NCI-H446 (cell line): Measurements from ENCODE around the gene CCL22.
"Not testable (repeated sequence)": the region's sequence is repeated elsewhere in the genome, so short reads cannot be mapped to it uniquely, and the experiment has no call there.

Experiments used
- DNase-seq, 2 experiments: peaks; one replicate each; lab custom pipeline; 2025; lab: John Stamatoyannopoulos, UW

Gene CCL22

GRCh38 chr16:57347858-57348257 lies 10.7 kb upstream of the CCL22 start:
- DNase-seq = no peak

- no peak for DNase-seq
Observed at GRCh38 chr16:57348327-57348726, 10.3 kb upstream of the CCL22 start.

DNA sequence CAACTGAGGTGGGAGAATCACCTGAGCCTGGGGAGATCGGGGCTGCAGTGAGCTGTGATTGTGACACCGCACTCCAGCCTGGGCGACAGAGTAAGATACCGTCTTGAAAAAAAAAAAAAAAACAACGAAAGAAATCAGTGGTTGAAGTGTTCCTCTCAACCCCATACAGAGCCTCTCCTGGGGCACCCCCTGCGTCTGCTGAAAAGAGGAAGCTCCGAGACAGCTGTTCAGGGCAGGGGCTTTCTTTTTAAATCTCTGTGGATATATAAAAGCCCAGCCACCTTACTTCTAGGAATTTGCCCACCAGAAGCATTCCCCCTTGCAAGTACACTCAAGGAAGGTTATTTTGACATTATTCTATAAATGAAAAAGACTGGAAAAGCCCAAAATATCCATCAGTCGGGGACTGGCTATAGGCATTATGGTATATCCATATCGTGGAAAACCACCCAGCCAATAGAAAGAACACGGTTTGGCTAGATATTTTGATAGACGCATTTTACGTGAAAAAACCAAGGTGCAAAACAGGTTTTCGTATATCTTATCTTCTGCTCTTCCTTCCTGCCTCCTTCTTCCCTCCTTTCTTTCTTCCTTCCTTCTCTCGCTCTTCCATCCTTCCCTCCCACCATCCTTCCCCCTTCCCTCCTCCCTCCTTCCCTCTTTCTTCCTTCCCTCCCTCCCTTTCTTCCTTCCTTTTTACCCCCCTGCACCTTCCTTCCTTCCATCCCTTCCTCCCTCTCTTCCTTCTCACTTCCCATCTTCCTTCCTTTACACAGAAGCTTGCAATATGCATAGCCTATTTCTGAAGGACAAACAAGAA lies 9.2 kb upstream of the CCL22 start:
- DNase-seq = no peak

GRCh38 chr16:57352636-57353047 lies 5.9 kb upstream of the CCL22 start:
- DNase-seq = no peak

DNA sequence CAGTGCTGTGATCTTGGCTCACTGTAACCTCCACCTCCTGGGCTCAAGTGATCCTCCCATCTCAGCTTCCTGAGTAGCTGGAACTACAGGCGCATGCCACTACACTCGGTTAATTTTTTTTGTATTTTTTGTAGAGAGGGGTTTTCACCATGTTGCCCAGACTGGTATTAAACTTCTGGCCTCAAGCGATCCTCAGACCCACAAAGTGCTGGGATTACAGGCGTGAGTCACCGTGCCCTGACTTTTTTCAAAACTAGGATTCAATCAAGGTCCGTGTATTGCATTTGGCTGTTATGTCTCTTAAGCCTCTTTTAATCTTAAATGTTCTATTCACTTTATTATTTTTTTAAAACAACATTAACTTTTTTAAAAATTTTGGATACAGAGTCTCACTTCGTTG lies 4.3 kb upstream of the CCL22 start:
- no peak for DNase-seq

DNA sequence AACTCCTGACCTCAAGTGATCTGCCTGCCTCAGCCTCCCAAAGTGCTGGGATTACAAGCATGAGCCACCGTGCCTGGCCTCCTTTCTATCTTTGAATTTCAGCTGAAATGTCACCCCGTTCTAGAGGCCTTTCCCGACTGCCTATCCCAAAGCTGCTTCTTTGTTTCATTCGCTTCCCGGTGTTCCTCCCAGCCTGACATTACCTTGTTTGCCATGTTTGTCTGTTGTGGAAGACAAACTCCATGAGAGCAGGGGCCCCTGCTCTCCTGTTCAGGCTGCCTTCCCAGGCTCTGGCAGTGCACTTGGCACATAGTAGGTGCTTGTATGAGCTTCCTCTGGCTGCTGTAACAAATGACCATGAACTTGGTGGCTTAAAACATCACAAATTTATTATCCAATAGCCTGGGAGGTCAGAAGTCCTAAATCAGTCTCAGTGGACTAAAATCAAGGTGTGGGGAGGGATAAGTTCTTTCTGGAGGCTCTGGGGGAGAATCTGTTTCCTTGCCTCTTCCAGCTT lies 2.6 kb upstream of the CCL22 start:
- no peak for DNase-seq

DNA sequence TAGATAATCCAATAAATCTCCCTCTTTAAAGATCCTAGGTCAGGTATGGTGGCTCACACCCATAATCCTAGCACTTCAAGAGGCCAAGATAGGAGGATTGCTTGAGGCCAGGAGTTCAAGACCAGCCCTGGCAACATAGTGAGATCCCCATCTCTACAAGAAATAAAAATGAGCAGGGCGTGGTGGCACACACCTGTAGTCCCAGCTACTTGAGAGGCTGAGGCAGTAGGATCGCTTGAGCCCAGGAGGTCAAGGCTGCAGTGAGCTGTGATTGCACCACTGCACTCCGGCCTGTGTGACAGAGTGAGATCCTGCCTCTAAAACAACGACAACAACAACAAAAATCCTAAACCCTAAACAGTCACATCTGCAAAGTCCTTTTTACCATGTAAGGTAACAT lies 2.0 kb upstream of the CCL22 start:
- no peak for DNase-seq

DNA sequence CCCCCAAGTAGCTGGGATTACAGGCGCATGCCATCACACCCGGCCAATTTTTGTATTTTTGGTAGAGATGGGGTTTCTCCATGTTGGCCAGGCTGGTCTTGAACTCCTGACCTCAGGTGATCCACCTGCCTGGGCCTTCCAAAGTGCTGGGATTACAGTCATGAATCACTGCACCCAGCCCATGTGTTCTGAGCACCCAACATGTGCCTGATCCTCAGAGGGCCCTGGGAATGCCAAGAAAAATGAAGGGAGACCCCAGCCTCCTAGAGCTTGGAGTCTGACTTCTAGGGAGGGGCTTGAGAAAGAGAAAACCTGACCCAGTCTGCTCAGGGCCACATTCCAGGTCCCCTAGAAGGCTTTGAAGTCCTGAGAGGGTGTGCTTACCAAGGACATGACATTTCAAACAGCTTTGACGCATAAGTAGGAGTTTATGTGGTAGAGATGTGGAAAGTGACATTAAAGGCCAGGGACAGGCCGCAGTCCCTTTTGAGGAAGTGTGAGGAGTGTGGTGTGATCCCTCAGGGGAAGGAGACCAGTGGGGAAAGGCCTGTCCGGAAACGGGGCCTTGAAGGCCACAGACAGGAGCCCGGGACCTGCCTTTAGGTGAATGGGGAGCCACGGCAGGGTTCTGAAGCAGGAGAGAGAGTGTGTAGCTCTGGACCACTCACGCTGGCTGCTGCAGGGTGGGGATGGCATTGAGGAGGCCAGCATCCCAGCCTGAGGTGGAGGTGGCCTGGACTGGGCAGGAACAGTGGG lies 1.1 kb upstream of the CCL22 start:
- no peak for DNase-seq

DNA sequence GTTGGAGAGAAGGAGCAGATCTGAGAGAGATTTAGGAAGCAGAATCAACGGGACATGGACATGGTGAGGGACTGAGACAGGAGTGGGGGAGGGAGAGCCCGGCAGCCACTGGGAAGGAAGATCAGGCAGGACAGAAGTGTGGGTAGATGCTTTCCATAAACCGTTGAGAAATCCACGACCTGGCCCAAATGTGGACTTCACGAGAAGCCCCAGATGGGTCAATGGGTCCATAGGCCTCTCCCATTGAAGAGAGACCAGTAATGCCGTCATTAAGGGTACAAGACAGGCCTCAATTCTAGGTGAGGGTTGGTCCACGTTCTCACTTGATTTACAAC lies 530 bp upstream of the CCL22 start:
- no peak for DNase-seq

GRCh38 chr16:57360321-57360935 lies 1.8 kb downstream of the CCL22 start:
- no peak for DNase-seq

DNA sequence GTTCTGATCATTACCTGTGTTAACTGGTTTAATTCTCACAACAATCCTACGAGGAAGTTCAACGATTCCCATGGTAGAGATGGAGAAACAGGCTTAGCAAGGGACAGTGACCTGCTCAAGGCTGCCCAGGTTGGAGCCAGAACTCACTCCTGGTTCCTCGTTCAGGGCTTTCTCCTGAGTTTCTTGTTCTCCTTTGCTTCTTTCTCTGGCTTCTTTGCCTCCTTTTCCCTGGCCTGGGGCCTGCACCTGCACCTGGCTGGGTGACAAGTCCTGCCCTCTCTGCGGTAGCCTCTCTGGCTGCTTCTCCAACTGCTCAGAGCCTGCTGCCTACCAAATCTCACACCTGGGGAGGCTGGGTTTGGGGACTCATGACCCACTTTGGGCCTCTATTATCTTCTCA lies 2.8 kb downstream of the CCL22 start:
- no peak for DNase-seq

DNA sequence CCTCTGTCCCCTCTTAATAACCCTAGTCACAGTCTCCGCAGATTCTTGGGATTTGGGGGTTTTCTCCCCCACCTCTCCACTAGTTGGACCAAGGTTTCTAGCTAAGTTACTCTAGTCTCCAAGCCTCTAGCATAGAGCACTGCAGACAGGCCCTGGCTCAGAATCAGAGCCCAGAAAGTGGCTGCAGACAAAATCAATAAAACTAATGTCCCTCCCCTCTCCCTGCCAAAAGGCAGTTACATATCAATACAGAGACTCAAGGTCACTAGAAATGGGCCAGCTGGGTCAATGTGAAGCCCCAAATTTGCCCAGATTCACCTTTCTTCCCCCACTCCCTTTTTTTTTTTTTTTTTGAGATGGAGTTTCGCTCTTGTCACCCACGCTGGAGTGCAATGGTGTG lies 5.6 kb downstream of the CCL22 start:
- no peak for DNase-seq

DNA sequence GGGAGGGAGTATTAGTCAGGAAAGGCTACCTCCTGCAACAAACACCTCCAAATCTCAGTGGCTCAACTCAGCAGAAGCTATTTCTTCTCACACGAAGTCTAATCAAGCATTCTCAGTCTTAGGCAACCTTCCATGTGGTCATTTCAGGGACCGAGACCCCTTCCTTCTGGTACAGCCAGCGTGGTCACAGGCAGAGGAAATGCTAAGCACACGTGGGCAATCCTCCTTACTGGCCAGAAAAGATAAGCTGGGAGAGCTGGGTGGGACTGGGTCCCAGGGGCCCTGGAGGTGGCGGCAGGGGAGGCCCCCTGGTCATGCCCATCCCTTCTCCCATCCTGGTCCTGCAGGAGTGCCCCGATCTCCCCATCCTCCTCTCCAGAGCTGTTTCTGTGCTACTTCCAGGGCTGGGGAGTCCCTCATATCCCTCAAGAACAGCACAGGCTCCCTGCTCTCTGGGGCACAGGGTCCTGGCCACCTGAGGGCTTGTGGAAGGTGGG lies 8.0 kb downstream of the CCL22 start:
- DNase-seq = no peak

DNA sequence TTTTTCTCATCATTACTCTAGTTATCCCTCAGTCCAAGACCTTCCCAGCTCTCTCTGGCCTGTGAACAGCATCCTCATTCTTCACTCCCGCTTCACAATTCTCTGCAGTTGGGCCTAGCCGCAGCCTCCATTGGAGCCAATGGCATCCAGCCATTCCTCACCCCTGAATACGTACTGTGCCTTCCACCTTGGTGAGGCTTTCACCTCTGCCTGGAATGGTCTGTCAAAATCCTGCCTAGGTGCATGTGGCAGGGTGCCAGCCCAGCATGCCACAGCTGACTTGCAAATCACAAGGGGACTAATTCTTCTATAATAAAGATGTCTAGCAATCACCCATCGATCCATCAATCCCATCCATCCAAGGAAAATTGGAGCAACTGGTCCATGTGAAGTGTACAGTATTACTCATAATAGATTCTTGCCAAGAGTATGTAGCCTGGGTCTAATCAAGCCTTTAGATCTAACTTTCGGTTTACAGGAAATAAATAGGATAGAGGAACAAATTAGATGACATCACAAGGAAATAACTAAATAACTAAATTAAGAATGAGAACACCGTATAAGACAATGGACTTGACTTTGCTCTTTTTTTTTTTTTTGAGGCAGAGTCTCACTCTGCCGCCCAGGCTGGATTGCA lies 8.7 kb downstream of the CCL22 start:
- no peak for DNase-seq

GRCh38 chr16:57371494-57372371 lies 13.2 kb downstream of the CCL22 start:
- no peak for DNase-seq

DNA sequence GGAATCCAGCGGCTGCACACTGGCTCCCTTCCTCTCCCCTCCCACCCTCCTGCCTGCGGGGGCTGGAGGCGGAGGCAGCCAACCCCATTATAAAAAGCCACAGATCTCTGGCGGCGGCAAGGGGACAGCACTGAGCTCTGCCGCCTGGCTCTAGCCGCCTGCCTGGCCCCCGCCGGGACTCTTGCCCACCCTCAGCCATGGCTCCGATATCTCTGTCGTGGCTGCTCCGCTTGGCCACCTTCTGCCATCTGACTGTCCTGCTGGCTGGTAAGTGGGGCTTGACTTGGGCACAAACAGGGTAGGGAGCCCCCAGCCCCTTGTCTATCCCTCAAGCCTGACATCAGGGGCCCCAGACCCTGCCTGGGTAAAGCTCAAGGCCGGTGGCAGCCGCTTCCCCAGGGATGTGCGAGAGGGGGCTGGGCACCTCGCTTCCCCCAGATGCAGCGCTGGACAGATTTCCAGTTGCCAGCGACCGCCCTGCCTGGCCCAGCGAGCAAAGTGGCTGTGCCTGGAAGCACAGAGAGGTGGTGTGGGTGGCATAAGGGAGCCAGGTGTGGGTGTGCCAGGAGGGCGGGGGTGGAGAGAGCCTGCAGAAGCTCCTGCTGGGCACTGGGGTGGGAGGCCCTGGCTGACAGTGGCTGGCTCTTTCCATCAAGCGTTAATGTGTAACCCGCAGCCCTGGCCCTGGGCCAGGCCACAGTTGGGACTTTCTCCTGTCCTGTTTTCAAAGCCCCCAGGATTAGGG lies 14.0 kb downstream of the CCL22 start, which contains the start of gene CX3CL1:
TSS of gene CX3CL1 (plus strand) at position 119 of the 745 bp plus-strand sequence. CDS start at position 198, 79 bp downstream.
- DNase-seq = no peak

- no peak for DNase-seq
Observed at GRCh38 chr16:57373117-57373947, 14.7 kb downstream of the CCL22 start.

GRCh38 chr16:57374067-57374534 lies 15.5 kb downstream of the CCL22 start:
- DNase-seq = no peak

GRCh38 chr16:57374925-57375465 lies 16.4 kb downstream of the CCL22 start:
- DNase-seq = not testable (repeated sequence)
